ENCODE data around the gene TAF7L. TPM values are rescaled to one million over a fixed set of nuclear protein-coding genes. Genes with fewer than 3 reads are reported as not detected.
A peak's percentile ranks its signal among the peaks of the same experiment; 100 is the strongest.

TAF7L gene
- polyA plus RNA-seq, 2 of the 4 experiments (the other 2 are of a cell fraction) = 0.08 to 0.13 TPM

DNA sequence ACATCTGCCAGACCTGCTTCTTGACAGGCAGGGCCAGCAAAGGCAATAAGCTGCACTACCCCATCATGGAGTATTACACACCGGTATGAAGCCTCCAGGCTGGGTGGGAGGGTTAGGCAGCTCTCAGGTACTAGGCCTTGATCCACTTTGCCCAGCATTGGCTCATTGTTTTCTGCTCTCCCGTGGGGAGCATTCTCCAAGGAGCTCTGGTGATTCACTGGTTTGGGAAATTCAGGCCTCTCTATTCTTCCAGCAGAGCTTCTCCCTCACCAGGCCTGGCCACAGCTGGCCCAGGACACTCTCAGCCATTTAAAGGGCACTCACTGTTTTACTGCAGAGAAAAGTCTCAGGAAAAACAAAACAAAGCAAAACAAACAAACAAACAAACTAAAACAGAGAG is 38.5 kb downstream of the TAF7L start:
- no peak for FAIRE-seq
- no peak overlapping the region for H3K27ac ChIP-seq
- no peak overlapping the region for H3K4me2 ChIP-seq
- H3K4me1 ChIP-seq = no peaks in the 10 kb centered on the region
- no peak for DNase-seq (ENCODE audit: low read depth in 1 of 2, low spot score in 1 of 2)
- POLR2A ChIA-PET = no interaction called here
- no peak for ATAC-seq
- TF ChIP-seq RAD21 (conservative IDR thresholded peaks at IDR 0.05 in 1 of 2, IDR thresholded peaks at IDR 0.05 in 1 of 2) (no peak), KDM5A (IDR thresholded peaks at IDR 0.05) (no peak), MYC (IDR thresholded peaks at IDR 0.05; ENCODE audit: borderline replicate concordance, low read length) (no peak), MAX (IDR thresholded peaks at IDR 0.05) (no peak), HOXB13 (CRISPR knock-in tag; IDR thresholded peaks at IDR 0.05; ENCODE audit: low read depth) (no peak), PBX3 (IDR thresholded peaks at IDR 0.05) (no peak), KDM1A (IDR thresholded peaks at IDR 0.05; ENCODE audit: low read depth) (no peak), TFCP2L1 (CRISPR knock-in tag; IDR thresholded peaks at IDR 0.05) (no peak), FOSL2 (IDR thresholded peaks at IDR 0.05) (no peak), FOSL2 (CRISPR knock-in tag; IDR thresholded peaks at IDR 0.05) (no peak), REST (IDR thresholded peaks at IDR 0.05) (no peak), ZC3H11A (IDR thresholded peaks at IDR 0.05) (no peak), PHF8 (IDR thresholded peaks at IDR 0.05; ENCODE audit: borderline replicate concordance, low read depth) (no peak), EP300 (IDR thresholded peaks at IDR 0.05) (no peak)
- TF ChIP-seq, protein P1, sequence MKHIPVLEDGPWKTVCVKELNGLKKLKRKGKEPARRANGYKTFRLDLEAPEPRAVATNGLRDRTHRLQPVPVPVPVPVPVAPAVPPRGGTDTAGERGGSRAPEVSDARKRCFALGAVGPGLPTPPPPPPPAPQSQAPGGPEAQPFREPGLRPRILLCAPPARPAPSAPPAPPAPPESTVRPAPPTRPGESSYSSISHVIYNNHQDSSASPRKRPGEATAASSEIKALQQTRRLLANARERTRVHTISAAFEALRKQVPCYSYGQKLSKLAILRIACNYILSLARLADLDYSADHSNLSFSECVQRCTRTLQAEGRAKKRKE (CRISPR knock-in tag; IDR thresholded peaks at IDR 0.05; ENCODE audit: low read depth) = no peak
- H3K4me3 ChIP-seq = no peak overlapping the region
- 54% methylated on average over 2 of the region's 2 CpGs for WGBS (ENCODE audit: missing lambda C conversion rate)
- CTCF ChIA-PET = no interaction called here
- no peaks in the 10 kb centered on the region for H3K9me3 ChIP-seq

DNA sequence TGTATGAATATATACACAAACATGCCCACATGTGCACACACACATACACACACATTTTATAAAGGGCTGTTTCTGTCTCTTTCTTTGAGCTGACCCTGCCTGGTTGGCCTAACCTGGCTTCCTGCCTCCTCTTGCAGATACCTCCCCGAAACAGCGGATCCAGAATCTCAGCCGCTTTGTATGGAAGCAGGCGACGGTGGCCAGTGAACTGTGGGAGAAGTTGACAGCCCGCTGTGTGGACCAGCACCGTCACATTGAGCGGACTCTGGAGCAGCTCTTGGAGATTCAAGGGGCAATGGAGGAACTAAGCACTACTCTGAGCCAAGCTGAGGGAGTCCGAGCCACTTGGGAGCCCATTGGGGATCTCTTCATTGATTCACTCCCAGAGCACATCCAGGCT is 49.6 kb downstream of the TAF7L start:
- POLR2A ChIA-PET = no interaction called here

DNA sequence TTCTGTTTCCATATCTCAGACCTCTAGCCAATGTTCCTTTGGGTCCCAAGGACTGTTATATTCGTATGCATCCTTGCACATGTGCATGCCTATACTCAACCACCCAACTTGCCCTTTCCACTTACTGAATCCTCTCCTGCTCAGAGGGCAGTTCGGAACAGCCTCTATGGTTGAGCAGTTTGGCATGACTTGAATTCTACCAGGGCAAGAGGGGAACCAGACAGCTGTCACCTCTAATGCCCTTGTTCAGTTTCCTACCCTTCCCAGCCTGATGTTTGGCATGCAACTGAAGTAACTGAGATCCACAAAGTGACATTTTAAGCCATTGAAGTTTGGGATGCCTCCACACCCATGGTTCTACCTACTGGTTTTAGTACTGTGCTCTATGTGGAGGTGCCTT is 54.1 kb downstream of the TAF7L start:
- H3K9me3 ChIP-seq = no peaks in the 10 kb centered on the region
- no peak overlapping the region for H3K27ac ChIP-seq
- FAIRE-seq (peak; percentile 23), DNase-seq (ENCODE audit: low read depth in 1 of 2, low spot score in 1 of 2) (no peak), ATAC-seq (no peak)
- H3K4me2 ChIP-seq = no peak overlapping the region
- H3K4me3 ChIP-seq = no peak overlapping the region
- POLR2A ChIA-PET = no interaction called here
- 54% methylated on average over 2 of the region's 2 CpGs for WGBS (ENCODE audit: missing lambda C conversion rate)
- H3K4me1 ChIP-seq = no peaks in the 10 kb centered on the region
- CTCF ChIA-PET = interaction anchor here (0.7 to 0.9 kb wide), 2 partner anchors 22 to 51 kb away, joined by 3 to 4 read pairs; no protein-coding TSS in a partner anchor
- TF ChIP-seq PHF8 (IDR thresholded peaks at IDR 0.05; ENCODE audit: borderline replicate concordance, low read depth) = no peak
- no peak for TF ChIP-seq CBX8 (IDR thresholded peaks at IDR 0.05)
- no peak for TF ChIP-seq RCOR1 (IDR thresholded peaks at IDR 0.05; ENCODE audit: low read depth, low read length)
- TF ChIP-seq, protein P1 (CRISPR knock-in tag; IDR thresholded peaks at IDR 0.05; ENCODE audit: low read depth) = no peak
- no peak for TF ChIP-seq CTCF (IDR thresholded peaks at IDR 0.05)
- TF ChIP-seq JUN (IDR thresholded peaks at IDR 0.05) = no peak
- TF ChIP-seq ZSCAN20 (CRISPR knock-in tag; IDR thresholded peaks at IDR 0.05) = no peak
- no peak for TF ChIP-seq MAFK (IDR thresholded peaks at IDR 0.05; ENCODE audit: partially characterized antibody)
- no peak for TF ChIP-seq SREBF2 (IDR thresholded peaks at IDR 0.05)
- no peak for TF ChIP-seq EHF (CRISPR knock-in tag; IDR thresholded peaks at IDR 0.05)
- no peak for TF ChIP-seq PBX3 (IDR thresholded peaks at IDR 0.05)
- TF ChIP-seq ZC3H11A (IDR thresholded peaks at IDR 0.05) = no peak

More for the DNA sequence above, 49.6 kb downstream of the TAF7L start:
- H3K4me2 ChIP-seq = no peak overlapping the region
- no peak overlapping the region for H3K27ac ChIP-seq
- CTCF ChIA-PET = no interaction called here
- WGBS (ENCODE audit: missing lambda C conversion rate) = 79% methylated on average over 3 of the region's 9 CpGs
- no peaks in the 10 kb centered on the region for H3K4me1 ChIP-seq
- DNase-seq (ENCODE audit: low read depth in 1 of 2, low spot score in 1 of 2) (no peak), FAIRE-seq (no peak), ATAC-seq (no peak)
- no peak overlapping the region for H3K4me3 ChIP-seq
- TF ChIP-seq SMC3 (IDR thresholded peaks at IDR 0.05) (no peak), POLR2A (IDR thresholded peaks at IDR 0.05; ENCODE audit: low read length) (no peak)
- no peaks in the 10 kb centered on the region for H3K9me3 ChIP-seq
